Neural crest cell (in vitro differentiated cells): ENCODE data around the gene SLC9A3. TPM values are rescaled to one million over a fixed set of nuclear protein-coding genes. Genes with fewer than 3 reads are reported as not detected.

ENCODE experiments used
- DNase-seq: peaks from one replicate; pipeline ENCODE4 v3.0.0; 2021; ENCODE audit warnings: low read depth, mixed read lengths, low spot score
- H3K27ac Mint-ChIP-seq: one replicate; pipeline ENCODE4 v1.8.0; 2021; ENCODE audit warnings: mild to moderate bottlenecking, mixed read lengths; ENCODE audit not compliant: unreplicated experiment
- H3K27me3 Mint-ChIP-seq: 2 replicates; pipeline ENCODE4 v1.8.0; 2021; ENCODE audit warnings: low read depth, mild to moderate bottlenecking, mixed read lengths
- H3K36me3 Mint-ChIP-seq: 2 replicates; pipeline ENCODE4 v1.8.0; 2021; ENCODE audit warnings: low read depth, mild to moderate bottlenecking, mixed read lengths
- H3K4me1 Mint-ChIP-seq: 2 replicates; pipeline ENCODE4 v1.8.0; 2021; ENCODE audit warnings: mixed read lengths
- H3K4me3 Mint-ChIP-seq: one replicate; pipeline ENCODE4 v1.8.0; 2021; ENCODE audit warnings: mild to moderate bottlenecking, mixed read lengths
- H3K9me3 Mint-ChIP-seq: 2 replicates; pipeline ENCODE4 v1.8.0; 2021; ENCODE audit warnings: mixed read lengths
- CTCF ChIP-seq: fragments of 200-600 bp; sonication (generic); conservative IDR thresholded peaks from 2 replicates; pipeline ENCODE4 v1.5.0; 2021; ENCODE audit warnings: antibody characterized with exemption, mild to moderate bottlenecking
- total RNA-seq: library from RNA; stranded (reverse); gene quantifications from 2 replicates; pipeline ENCODE4 v1.2.1, GENCODE V29; 2021

SLC9A3 gene
- total RNA-seq, 1 donor from 2014 or later, result 1.5 TPM

- Mint-ChIP-seq H3K4me1 (no peaks in the 10 kb centered on the region), H3K27me3 (peaks cover 2% of the 10 kb centered on the region), H3K9me3 (peaks cover under 1% of the 10 kb centered on the region), H3K27ac (no peak overlapping the region), H3K36me3 (peaks cover 2% of the 10 kb centered on the region), H3K4me3 (no peak overlapping the region)
- no peak for DNase-seq
- no peak for TF ChIP-seq CTCF
These were observed 92.6 kb downstream of the SLC9A3 start for GRCh38 chr5:431711-432050.

- peak; percentile 69 for DNase-seq
- no peak overlapping the region for H3K27ac Mint-ChIP-seq
- peaks cover 6% of the 10 kb centered on the region for H3K36me3 Mint-ChIP-seq
- peaks cover 6% of the 10 kb centered on the region for H3K9me3 Mint-ChIP-seq
- no peaks in the 10 kb centered on the region for H3K4me1 Mint-ChIP-seq
- H3K27me3 Mint-ChIP-seq, result peaks cover 2% of the 10 kb centered on the region
- no peak overlapping the region for H3K4me3 Mint-ChIP-seq
- TF ChIP-seq CTCF, result peak; percentile 80
These were observed 93.1 kb downstream of the SLC9A3 start for GRCh38 chr5:431001-431710.

GRCh38 chr5:430214-430925, 93.9 kb downstream of the SLC9A3 start:
- no peak for DNase-seq
- peaks cover 2% of the 10 kb centered on the region for H3K27me3 Mint-ChIP-seq
- H3K4me3 Mint-ChIP-seq, result no peak overlapping the region
- H3K9me3 Mint-ChIP-seq, result peaks cover 8% of the 10 kb centered on the region
- peaks cover 6% of the 10 kb centered on the region for H3K36me3 Mint-ChIP-seq
- no peak for TF ChIP-seq CTCF
- no peaks in the 10 kb centered on the region for H3K4me1 Mint-ChIP-seq
- no peak overlapping the region for H3K27ac Mint-ChIP-seq

- peaks cover 6% of the 10 kb centered on the region for H3K36me3 Mint-ChIP-seq
- TF ChIP-seq CTCF, result no peak
- H3K27me3 Mint-ChIP-seq, result peaks cover 2% of the 10 kb centered on the region
- H3K9me3 Mint-ChIP-seq, result peaks cover 8% of the 10 kb centered on the region
- no peak overlapping the region for H3K27ac Mint-ChIP-seq
- no peaks in the 10 kb centered on the region for H3K4me1 Mint-ChIP-seq
- DNase-seq, result no peak
- H3K4me3 Mint-ChIP-seq, result no peak overlapping the region
These were observed 94.6 kb downstream of the SLC9A3 start for GRCh38 chr5:429453-430188.

- no peak overlapping the region for H3K4me3 Mint-ChIP-seq
- H3K36me3 Mint-ChIP-seq, result peaks cover 6% of the 10 kb centered on the region
- no peaks in the 10 kb centered on the region for H3K4me1 Mint-ChIP-seq
- no peak for DNase-seq
- peaks cover 8% of the 10 kb centered on the region for H3K9me3 Mint-ChIP-seq
- no peak for TF ChIP-seq CTCF
- H3K27me3 Mint-ChIP-seq, result peaks cover 2% of the 10 kb centered on the region
- no peak overlapping the region for H3K27ac Mint-ChIP-seq
These were observed 95.3 kb downstream of the SLC9A3 start for GRCh38 chr5:428754-429452.
